GM19463 (cell line): Measurements from ENCODE around the gene TOR1A.
"Not testable (repeated sequence)": the region's sequence is repeated elsewhere in the genome, so short reads cannot be mapped to it uniquely, and the experiment has no call there.

Source experiments
- ATAC-seq: cut with Tn5 transposase; IDR thresholded peaks from one replicate; pipeline ENCODE4 v1.9.1; 2021; ENCODE audit warnings: mild to moderate bottlenecking, moderate library complexity; ENCODE audit not compliant: unreplicated experiment

The TOR1A gene

DNA sequence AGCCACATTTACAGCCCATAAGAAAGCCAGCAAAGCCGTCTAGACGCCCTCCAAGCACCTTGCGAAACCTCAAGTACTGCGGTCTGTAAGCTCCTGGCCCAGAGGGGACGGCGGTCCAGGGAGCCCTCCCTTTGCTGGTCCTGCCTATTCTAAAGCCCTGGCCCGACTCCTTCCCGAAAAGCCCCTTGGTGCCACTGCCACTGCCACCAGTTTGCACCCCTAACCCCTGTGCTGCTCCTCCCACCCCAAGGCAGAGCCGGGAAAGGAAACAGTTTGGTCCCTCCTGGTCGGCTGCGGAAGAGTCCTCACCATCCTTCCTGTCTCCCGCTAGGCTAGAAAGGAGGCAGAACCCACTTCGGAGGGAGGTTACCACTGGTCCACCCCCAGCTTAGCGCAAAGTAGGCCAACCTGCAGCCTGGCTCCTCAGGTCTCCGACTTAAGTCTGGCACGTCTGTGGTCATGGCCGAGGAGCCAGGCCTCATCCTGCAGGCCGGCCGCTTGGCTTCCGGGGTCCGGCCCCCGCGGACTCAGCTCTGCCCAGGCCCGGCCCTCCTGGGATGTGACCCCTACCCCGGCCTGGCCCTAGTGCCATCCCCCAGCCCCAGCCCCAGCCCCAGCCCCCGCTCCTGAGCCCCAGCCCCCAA, 916 bp downstream of the TOR1A start:
- no peak for ATAC-seq

DNA sequence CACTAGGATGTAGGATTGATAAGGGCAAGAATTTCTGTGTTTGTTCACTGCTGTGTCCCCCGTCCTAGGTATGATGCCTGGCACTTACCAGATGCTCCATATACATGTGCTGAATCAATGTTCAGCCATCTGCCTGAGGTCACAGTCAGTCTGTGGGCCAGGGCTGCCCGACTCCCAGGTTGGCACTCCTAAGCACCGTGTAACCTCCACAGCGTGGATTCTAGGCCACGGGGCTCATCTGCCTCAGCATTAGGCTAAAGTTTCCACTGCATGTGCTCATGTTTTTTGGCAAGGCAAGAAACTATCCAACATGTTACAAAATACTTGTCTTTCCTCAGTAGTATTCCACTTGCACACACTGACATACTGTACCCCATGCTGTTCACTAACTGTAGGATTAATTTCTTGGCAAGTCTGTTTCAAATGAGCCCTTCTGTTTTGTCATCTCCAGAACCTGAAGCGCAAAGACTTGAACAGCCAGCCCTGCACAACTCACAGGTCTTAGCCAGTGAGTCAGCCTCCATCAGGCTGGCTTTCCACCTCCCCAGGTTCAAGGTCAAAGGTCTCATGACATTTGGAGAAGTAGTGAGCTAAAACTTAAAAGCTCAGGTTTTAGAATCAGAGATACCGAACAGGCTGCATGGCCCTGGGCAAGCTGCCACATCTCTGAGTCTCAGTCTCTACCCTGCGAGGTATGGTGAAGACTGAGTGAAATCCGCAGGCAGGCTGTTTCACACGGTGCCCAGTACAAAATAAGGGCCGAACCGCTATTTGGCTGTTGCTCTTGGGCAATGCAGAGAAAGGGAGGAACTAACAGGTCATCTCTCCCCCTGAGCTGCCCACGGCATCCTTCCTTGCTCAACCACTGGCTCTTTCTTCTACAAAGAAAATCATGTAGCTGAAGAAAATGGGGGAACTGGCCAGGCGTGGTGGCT, 7.2 kb downstream of the TOR1A start:
- ATAC-seq = no peak

- ATAC-seq = no peak
Measured at GRCh38 chr9:129815278-129815677, 8.7 kb downstream of the TOR1A start.

GRCh38 chr9:129814432-129815223, 9.3 kb downstream of the TOR1A start:
- ATAC-seq = no peak

DNA sequence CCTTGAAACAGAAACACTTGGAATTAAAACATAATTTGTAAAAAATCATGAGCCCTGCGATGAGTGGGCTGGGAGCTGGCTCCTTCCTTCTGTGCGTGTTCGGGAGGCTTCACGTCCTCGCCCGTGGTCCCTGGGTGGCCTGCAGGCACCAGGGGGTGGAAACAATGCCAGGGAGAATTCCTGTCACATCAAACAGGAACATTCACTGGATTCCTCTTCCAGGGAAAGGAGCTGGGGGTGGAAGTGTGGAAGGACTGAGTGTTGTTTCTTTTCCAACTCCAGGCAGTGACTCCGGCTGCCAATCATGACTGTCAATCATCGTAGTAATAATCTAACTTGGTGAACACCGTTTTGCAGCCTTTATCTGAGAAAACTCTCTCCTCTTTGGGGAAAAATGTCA, 10.3 kb downstream of the TOR1A start:
- ATAC-seq = no peak

- ATAC-seq = no peak
Measured at GRCh38 chr9:129812385-129812784, 11.6 kb downstream of the TOR1A start.

GRCh38 chr9:129811967-129812363, 12.0 kb downstream of the TOR1A start:
- no peak for ATAC-seq

DNA sequence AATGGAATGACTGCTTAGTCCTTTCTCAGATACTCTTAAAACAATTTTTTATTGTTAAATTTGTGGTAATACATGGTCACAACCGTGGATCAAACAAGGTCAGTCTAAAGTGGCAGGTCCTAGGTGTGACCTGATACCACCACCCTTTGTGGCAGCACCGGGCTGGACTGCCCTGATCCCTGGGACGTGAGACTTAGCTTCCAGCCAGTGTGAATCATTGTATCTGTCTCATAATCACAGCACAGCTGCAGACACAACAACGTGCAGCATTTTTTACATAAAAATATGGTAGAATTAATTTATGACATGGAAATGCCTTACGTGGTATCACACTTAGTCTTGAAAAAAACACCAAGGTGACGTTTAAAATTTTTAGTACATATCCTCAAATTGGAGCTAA, 13.1 kb downstream of the TOR1A start:
- no peak for ATAC-seq

DNA sequence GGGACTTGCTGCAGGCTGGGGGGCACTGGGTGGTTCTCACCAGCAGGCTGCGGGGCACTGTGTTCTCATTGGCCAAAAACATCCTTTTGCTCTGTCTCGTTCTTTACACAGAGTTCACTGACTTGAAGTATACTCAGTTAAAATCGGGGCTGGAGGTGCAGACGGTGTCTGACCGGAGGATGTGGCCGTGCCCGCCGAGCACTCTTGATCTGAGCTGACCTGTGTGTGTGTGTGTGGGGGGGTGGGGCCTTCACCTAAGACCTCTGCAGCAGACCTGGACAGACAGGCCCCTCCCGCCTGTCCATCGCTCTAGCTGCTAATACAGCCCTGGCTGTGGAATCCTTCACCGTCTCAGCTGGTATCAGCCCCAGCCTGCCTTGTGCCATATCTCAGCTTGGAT, 13.8 kb downstream of the TOR1A start:
- no peak for ATAC-seq

GRCh38 chr9:129809346-129809745, 14.6 kb downstream of the TOR1A start:
- ATAC-seq = no peak

- no peak for ATAC-seq
Measured at GRCh38 chr9:129806061-129806460, 17.9 kb downstream of the TOR1A start.

DNA sequence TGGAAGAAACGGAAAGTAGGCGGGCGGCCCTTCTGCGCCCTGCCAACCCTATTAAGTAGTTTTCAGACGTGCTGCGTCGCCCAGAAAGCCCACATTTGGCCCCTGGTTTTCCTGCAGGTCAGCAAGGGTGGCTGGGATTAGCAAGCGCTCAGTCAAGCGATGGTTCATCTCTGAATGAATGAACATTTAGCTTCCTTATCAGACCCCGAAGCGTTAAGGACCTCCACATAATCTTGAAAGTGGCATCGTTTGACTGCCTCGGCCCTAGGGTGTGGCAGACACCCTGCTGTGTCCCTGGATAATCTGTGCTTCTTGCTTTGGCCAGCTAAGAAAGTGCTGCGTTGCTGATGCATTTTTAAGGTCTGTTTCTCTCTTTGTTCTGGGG, 20.3 kb downstream of the TOR1A start:
- no peak for ATAC-seq

- peak; percentile 96 for ATAC-seq
Measured at GRCh38 chr9:129802833-129803675, 20.9 kb downstream of the TOR1A start, which contains the start of gene TOR1B. TOR1B (plus strand) TSS chr9:129803184; CDS start chr9:129803213, 29 bp downstream.

GRCh38 chr9:129801504-129801903, 22.4 kb downstream of the TOR1A start:
- ATAC-seq = no peak

DNA sequence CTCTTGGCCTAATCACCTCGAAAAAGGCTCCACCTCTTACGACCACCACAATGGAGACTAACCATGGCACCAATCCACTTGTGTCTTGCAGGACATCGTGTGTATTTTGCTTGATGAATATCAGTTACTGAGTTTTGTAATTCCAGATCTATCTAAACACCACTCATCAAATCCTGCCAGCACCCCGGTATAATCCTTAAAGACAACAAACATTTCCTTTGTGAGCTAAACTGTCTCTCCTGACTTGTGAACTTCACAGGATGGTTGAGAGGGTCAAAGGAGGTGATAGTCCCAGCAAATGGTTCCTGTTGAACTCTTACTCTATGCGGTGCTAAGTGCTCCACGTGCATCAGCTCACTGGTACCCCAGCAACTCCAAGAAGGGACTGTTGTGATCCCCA, 25.0 kb downstream of the TOR1A start:
- ATAC-seq = no peak

DNA sequence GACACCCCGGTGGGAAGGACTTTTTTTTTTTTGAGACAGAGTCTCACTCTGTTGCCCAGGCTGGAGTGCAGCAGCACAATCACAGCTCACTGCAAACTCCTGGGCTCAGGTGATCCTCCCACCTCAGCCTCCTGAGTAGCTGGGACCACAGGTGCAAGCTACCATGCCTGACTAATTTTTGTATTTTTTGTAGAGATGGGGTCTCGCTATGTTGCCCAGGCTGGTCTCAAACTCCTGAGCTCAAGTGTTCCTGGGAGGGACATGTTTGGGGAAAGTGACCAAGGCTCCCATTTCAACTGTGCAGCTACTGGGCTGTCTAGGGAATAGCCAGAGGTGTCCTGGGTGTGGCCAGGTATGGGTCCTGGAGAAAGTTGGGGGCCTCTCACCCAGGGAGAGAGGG, 27.9 kb downstream of the TOR1A start:
- ATAC-seq = not testable (repeated sequence)

DNA sequence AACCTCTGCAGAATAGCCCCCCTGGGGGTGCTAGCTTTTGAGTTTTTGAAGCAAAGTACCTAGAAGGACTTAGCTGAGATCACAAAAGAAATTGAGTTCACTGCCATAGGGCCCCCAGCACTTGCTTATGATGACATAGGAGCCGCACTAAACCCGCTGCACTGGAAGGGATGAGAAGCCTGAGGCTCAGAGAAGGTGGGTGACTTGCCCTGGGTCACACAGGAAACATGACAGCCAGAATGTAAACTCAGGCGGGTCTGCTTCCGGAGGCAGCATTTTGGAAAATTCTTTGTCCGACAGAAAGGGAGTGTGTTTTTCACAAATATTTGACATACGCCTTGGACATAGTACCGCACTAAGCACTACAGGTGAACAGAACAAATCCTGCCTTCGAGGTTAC, 29.4 kb downstream of the TOR1A start:
- ATAC-seq = no peak

- ATAC-seq = no peak
Measured at GRCh38 chr9:129786481-129786880, 37.5 kb downstream of the TOR1A start.

GRCh38 chr9:129785866-129786265, 38.1 kb downstream of the TOR1A start:
- no peak for ATAC-seq

- not testable (repeated sequence) for ATAC-seq
Measured at GRCh38 chr9:129784970-129785369, 39.0 kb downstream of the TOR1A start.
